ENCODE measurements around the gene PRSS8. TPM values are rescaled to one million over a fixed set of nuclear protein-coding genes. Genes with fewer than 3 reads are reported as not detected.

The PRSS8 gene
- total RNA-seq, 1 experiment from 2014 or later, result 271 TPM

DNA sequence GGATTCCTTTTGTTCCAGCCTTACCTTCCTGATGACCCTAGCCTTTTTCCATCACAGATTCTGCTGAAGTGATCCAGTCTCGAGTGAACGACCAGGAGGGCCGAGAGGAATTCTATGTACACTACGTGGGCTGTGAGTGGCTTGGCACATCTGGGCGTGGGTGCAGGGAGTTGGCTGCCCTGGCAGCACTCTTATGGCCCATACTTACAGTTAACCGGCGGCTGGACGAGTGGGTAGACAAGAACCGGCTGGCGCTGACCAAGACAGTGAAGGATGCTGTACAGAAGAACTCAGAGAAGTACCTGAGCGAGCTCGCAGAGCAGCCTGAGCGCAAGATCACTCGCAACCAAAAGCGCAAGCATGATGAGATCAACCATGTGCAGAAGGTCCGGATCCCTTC lies 15.4 kb downstream of the PRSS8 start:
- no peaks in the 10 kb centered on the region for H3K4me1 ChIP-seq
- no TSS peak for BruUV-seq (replicated peaks)
- H3K4me3 ChIP-seq (ENCODE audit: low read depth, low read length), result no peak overlapping the region
- Mint-ChIP-seq H3K36me3 (ENCODE audit: insufficient read depth, unreplicated experiment) (peaks cover 60% of the 10 kb centered on the region), H3K4me1 (ENCODE audit: low read depth, unreplicated experiment) (peaks cover 10% of the 10 kb centered on the region), H3K9me3 (ENCODE audit: unreplicated experiment) (no peaks in the 10 kb centered on the region), H3K27me3 (ENCODE audit: insufficient read depth, unreplicated experiment) (no peaks in the 10 kb centered on the region), H3K4me3 (ENCODE audit: unreplicated experiment) (no peak overlapping the region), H3K27ac (ENCODE audit: unreplicated experiment) (no peak overlapping the region)
- DNase-seq, result no peak
- POLR2A ChIA-PET, result no interaction called here
- no peaks in the 10 kb centered on the region for H3K9me3 ChIP-seq
- CTCF ChIA-PET, result no interaction called here
- TF ChIP-seq, protein P1, sequence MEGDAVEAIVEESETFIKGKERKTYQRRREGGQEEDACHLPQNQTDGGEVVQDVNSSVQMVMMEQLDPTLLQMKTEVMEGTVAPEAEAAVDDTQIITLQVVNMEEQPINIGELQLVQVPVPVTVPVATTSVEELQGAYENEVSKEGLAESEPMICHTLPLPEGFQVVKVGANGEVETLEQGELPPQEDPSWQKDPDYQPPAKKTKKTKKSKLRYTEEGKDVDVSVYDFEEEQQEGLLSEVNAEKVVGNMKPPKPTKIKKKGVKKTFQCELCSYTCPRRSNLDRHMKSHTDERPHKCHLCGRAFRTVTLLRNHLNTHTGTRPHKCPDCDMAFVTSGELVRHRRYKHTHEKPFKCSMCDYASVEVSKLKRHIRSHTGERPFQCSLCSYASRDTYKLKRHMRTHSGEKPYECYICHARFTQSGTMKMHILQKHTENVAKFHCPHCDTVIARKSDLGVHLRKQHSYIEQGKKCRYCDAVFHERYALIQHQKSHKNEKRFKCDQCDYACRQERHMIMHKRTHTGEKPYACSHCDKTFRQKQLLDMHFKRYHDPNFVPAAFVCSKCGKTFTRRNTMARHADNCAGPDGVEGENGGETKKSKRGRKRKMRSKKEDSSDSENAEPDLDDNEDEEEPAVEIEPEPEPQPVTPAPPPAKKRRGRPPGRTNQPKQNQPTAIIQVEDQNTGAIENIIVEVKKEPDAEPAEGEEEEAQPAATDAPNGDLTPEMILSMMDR (IDR thresholded peaks at IDR 0.05; ENCODE audit: insufficient read depth in 1 of 2, low read depth in 1 of 2, low read length in 1 of 2, severe bottlenecking in 1 of 2, unreplicated experiment in 1 of 2), result no peak
- peaks cover 5% of the 10 kb centered on the region for H3K36me3 ChIP-seq (ENCODE audit: control insufficient read depth, insufficient read depth, low read length)
- no peaks in the 10 kb centered on the region for H3K27me3 ChIP-seq (replicated peaks; ENCODE audit: control insufficient read depth, insufficient read depth, low read length)
- intact Hi-C loops (cut with micrococcal nuclease; ENCODE audit: unreplicated experiment), result no loop called here

DNA sequence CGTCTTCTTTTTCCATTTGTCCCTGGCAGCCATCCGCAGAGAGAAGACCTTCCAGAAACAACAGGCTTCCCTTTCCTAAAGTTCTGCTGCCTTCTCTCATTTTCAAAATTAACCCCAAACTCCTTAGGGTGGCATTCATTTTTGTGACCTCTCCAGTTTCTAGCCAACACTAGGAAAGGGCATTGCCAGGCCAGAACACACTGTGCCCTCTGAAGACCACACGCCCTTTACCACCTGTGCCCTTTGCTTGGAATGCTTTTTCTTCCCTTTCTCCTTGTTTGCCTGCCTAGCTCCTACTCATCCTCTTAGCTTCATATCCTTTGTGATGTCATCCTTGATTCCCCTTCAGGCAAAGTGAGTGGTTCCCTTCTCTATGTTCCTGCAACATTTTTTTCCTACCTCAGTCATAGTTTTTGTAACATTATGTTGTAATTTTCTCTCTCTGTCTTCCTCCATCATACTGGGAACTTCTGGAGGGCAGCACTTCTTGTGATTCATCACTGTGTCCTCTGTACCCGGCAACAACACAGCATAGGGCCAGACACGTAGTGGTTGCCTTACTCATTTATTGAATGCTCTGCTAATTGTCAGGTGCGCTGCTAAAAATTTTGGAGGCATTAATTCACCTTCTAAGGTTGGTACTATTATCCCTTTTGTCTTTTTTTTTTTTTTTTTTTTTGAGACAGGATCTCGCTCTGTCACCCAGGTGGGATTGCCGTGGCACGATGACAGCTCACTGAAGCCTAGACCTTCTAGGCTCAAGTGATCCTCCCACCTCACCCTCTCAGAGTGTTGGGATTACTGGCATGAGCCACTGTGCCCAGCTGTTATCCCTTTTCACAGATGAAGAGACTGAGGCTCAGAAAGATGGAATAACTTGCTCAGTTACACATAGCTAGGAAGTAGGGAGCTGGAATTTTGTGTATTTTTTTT lies 17.0 kb downstream of the PRSS8 start:
- TF ChIP-seq, protein P1 (IDR thresholded peaks at IDR 0.05; ENCODE audit: insufficient read depth in 1 of 2, low read depth in 1 of 2, low read length in 1 of 2, severe bottlenecking in 1 of 2, unreplicated experiment in 1 of 2), result no peak
- CTCF ChIA-PET, result interaction anchor here (1.0 to 1.7 kb wide), 4 partner anchors 13 to 134 kb away, joined by 6 to 43 read pairs (median 10); partner anchors contain the start of genes HSD3B7 and PRSS8
- H3K36me3 ChIP-seq (ENCODE audit: control insufficient read depth, insufficient read depth, low read length), result peaks cover 5% of the 10 kb centered on the region
- peaks cover 54% of the 10 kb centered on the region for H3K36me3 Mint-ChIP-seq (ENCODE audit: insufficient read depth, unreplicated experiment)
- peaks cover 13% of the 10 kb centered on the region for H3K4me1 ChIP-seq
- BruUV-seq (replicated peaks), result TSS peak; percentile 34
- no peaks in the 10 kb centered on the region for H3K27me3 ChIP-seq (replicated peaks; ENCODE audit: control insufficient read depth, insufficient read depth, low read length)
- H3K9me3 Mint-ChIP-seq (ENCODE audit: unreplicated experiment), result no peaks in the 10 kb centered on the region
- peak overlapping the region; percentile 88 for H3K27ac Mint-ChIP-seq (ENCODE audit: unreplicated experiment)
- peak overlapping the region; percentile 55 for H3K4me3 ChIP-seq (ENCODE audit: low read depth, low read length)
- H3K9me3 ChIP-seq, result no peaks in the 10 kb centered on the region
- intact Hi-C loops (cut with micrococcal nuclease; ENCODE audit: unreplicated experiment), result no loop called here
- POLR2A ChIA-PET, result interaction anchor here (0.5 to 1.7 kb wide), 12 partner anchors 9 to 755 kb away, joined by 3 to 61 read pairs (median 21); partner anchors contain the start of genes ARMC5, FUS, PRSS8 and STX4
- peaks cover 15% of the 10 kb centered on the region for H3K4me1 Mint-ChIP-seq (ENCODE audit: low read depth, unreplicated experiment)
- no peaks in the 10 kb centered on the region for H3K27me3 Mint-ChIP-seq (ENCODE audit: insufficient read depth, unreplicated experiment)
- no peak for DNase-seq
- peak overlapping the region; percentile 88 for H3K4me3 Mint-ChIP-seq (ENCODE audit: unreplicated experiment)

DNA sequence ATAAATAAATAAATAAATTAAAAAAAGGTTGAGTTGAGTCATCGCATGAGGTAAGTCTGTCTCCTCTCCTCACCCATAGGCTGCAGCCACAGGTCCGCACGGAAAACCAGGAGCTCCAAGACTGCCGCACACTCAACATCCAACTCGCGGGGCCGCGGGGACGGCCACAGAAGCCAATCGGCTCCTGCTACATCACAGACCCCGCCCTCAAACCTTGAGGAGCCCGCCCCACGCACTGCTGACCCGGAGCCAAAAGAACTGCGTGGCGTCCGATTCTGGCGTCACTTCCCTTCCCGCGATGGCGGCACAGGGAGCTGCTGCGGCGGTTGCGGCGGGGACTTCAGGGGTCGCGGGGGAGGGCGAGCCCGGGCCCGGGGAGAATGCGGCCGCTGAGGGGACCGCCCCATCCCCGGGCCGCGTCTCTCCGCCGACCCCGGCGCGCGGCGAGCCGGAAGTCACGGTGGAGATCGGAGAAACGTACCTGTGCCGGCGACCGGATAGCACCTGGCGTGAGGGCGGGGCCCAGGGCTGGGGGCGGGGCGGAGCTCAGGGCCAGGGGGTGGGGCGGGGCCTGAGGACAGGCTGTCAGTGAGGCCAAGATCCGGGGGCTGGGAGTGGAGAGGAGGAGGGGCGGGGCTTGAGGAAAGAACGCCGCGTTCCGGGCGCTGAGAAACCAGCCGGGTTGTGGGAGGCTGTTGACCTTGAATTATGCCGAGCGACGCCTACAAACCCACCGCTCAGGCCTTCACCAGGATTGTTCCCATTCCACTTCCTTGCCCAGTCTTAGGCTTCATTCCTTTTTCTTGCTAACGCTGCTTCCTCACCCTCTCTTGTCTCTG lies 17.9 kb downstream of the PRSS8 start, which contains the start of gene KAT8:
KAT8 (plus strand) TSS at position 281 of the 839 bp plus-strand sequence; CDS start at position 299, 18 bp downstream.
- peaks cover 16% of the 10 kb centered on the region for H3K4me1 Mint-ChIP-seq (ENCODE audit: low read depth, unreplicated experiment)
- H3K4me3 Mint-ChIP-seq (ENCODE audit: unreplicated experiment), result peak within 1 kb of the TSS; percentile 88
- TF ChIP-seq, protein P1 (IDR thresholded peaks at IDR 0.05; ENCODE audit: insufficient read depth in 1 of 2, low read depth in 1 of 2, low read length in 1 of 2, severe bottlenecking in 1 of 2, unreplicated experiment in 1 of 2), result no peak
- H3K9me3 Mint-ChIP-seq (ENCODE audit: unreplicated experiment), result no peaks in the 10 kb centered on the region
- peaks cover 16% of the 10 kb centered on the region for H3K4me1 ChIP-seq
- H3K27me3 ChIP-seq (replicated peaks; ENCODE audit: control insufficient read depth, insufficient read depth, low read length), result no peaks in the 10 kb centered on the region
- H3K27ac Mint-ChIP-seq (ENCODE audit: unreplicated experiment), result peak within 1 kb of the TSS; percentile 88
- no peaks in the 10 kb centered on the region for H3K27me3 Mint-ChIP-seq (ENCODE audit: insufficient read depth, unreplicated experiment)
- H3K9me3 ChIP-seq, result no peaks in the 10 kb centered on the region
- DNase-seq, result peak; percentile 97
- peak within 1 kb of the TSS; percentile 55 for H3K4me3 ChIP-seq (ENCODE audit: low read depth, low read length)
- BruUV-seq (replicated peaks), result TSS peak; percentile 86
- CTCF ChIA-PET, result interaction anchor here (0.6 to 1.7 kb wide), 11 partner anchors 9 to 266 kb away, joined by 3 to 43 read pairs (median 4); partner anchors contain the start of genes HSD3B7, PRSS8, ZNF646 and ZNF668
- peaks cover 5% of the 10 kb centered on the region for H3K36me3 ChIP-seq (ENCODE audit: control insufficient read depth, insufficient read depth, low read length)
- H3K36me3 Mint-ChIP-seq (ENCODE audit: insufficient read depth, unreplicated experiment), result peaks cover 54% of the 10 kb centered on the region
- intact Hi-C loops (cut with micrococcal nuclease; ENCODE audit: unreplicated experiment), result loop anchor here (1.0 kb wide), 3 partner anchors 14 to 25 kb away; partner anchors contain the start of gene PRSS8
- POLR2A ChIA-PET, result interaction anchor here (0.5 to 1.7 kb wide), 20 partner anchors 10 to 756 kb away, joined by 3 to 61 read pairs (median 6); partner anchors contain the start of genes ARMC5, FUS, PRSS8 and STX4

All from Caco-2 (cell line).